Activated CD8-positive, alpha-beta memory T cell treated with anti-CD3 and anti-CD28 coated beads for 48 hours (primary cell): ENCODE data around the gene GABRA4.

Source experiments
- DNase-seq, 3 experiments: peaks; one replicate each; pipeline ENCODE4 v3.0.0-alpha.2; 2020; ENCODE audit warnings: low read depth in 2 of 3, low spot score in 2 of 3

GABRA4 gene

DNA sequence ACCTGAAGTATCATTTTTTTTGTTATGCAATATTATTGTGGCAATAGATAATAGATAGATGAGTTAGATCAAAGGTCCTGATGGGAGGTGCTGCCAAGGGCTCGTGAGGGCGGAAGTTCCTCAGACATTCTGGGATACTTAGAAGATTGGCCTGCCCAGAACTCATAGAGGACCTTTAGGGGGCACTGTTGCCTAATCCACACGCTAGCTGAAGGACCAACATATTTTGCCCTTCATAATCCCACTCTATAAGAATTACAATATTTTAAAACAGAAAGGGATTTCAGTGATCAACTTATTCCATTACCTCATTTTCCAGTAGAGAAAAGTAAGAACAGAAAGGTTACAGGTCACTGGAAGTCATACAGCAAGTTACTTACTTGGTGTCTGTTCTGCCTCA lies 61.4 kb downstream of the GABRA4 start:
- DNase-seq = no peak

DNA sequence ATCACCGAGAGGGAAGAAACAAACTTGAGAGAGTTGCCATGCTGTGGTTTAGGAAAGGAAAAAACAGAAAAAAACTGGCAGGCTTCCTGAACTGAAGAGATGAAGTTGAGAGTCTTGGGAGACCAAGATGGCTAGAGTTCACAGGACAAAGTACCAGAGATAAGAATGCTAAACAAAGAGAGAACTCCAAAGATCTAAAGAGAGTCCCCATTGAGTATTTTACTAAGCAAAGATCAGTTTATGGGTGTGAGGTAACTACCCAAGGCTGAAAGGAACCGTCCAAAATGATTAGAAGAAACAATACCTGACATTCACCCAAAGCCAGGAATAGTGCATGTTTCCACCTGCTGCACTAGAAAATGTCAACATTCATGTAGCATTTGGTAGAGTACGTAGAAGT lies 62.5 kb downstream of the GABRA4 start:
- DNase-seq = no peak

DNA sequence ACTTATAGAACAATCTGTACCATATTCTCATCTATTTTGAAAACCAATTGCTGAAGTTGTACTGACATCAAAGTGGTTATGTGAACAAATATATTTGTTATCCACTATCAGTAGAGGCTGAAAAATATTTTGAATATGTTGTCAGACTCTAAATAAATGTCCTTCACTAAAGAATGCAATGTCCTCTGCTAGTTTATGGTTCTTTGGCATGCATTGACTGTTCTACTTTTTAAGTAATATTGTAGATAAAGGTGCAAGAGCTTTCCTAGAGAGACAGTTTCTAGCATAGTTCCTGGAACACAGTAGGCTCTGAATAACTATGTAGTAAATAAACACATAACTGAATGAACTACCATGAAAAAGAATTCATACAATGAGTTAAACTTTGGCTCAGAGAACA lies 66.2 kb downstream of the GABRA4 start:
- no peak for DNase-seq

DNA sequence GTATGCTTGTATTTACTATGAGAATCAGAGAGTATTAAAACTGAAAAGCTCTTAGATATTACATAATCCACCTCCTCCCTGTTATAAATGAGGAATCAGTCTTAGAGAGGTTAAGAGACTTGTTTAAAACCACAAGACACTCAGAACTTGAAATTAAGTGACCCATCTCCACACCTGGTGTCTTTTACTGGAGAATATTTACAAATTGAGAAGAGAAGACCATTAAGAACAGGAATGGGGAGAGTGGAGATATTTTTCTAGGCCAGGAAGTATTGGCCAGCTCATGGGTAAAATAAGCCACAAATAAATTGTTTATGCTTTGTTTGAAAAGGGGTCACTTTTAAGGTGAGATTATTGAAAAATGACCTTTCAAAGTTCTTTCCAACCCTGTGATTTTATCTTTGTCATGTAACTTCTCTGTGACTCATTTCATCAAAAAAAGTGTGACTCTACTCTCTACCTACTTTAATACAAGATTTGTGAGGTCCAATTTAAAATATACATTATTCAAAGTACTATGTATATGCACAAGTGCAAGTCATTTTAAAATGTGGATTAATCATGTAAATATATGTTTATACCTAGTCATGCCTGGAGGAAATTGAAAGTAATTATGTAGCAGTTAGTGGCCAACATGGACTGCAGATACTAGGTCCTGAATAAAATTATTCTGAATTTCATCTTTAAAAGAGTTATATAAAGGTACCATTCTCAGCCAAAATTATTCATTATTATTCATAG lies 68.4 kb downstream of the GABRA4 start:
- no peak for DNase-seq

DNA sequence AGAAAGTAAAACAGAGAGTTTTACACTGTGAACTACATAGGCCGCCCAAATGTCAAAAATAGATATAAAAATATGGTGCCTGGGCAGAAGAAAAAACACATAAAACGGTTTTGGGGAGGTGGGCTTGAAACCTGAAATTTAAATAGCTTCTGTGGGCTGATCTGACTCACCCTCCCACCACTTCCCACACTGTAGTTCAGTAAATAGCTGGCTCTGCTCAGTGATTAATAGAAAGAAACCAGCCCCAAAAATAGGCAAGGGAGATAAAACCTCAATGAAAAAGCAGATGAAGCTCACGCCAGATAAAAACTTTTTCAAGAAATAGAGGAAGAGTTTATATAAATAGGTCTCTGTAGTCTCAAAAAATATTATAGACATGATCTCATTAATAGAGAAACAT lies 71.2 kb downstream of the GABRA4 start:
- no peak for DNase-seq

DNA sequence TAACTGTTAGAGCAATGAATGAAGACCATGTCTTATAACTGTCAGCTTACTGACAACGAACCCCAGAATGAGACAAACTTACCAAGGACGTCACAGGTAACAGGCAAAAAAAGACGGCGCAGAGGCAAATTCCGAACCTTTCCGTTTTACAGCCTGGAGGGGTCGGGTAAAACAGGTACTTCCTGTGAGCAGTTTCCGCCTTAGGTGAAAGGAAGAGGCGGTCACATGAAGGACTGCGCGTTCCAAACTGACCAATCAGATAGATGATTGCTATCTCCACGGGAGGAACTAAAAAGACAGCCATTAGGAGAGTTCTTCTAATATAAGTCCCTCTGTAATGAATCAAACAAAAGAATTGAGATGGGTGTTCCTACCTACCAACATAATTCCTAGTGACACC lies 84.3 kb downstream of the GABRA4 start, which contains the start of gene COX7B2:
Gene COX7B2, minus strand, starts transcription at position 168 of the 400 bp plus-strand sequence. CDS start 174,053 bp downstream, outside the sequence.
- no peak for DNase-seq

DNA sequence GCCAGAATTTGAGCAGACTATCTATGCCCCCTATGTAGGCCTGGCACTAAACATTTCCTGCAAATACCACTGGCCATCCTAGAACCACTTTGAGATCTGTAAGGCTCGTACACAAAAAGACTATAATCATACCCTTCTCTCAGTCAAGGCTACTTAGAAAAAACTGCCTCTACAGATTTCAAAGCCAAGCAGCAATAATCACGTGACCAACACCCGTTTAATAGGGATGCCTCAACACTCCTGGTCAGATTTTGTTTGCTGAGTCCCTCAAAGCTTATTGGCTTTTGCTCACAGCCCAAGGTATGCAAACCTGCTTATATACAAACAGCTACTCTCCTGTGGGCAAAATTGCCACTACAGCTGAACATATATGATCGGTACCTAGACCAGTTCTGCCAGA lies 85.2 kb downstream of the GABRA4 start:
- DNase-seq = no peak

DNA sequence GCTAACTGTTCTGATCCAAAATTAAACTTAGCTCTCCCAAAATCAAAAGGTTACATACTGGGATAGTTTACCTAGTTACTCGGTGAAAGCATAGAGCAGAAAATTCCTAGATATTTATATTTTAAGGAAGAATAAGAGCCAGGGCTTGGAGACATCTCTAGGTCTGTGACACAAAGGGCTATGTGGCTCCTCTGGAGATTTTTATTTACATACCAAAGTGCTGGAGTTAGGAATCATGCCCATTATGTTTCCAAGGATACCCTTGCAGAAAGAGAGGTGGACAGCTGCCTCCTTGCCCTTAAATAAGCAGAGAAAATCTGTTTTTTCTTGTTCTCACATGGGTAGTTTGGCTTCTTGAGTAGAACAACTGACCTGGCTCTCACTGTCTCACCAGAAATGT lies 93.3 kb downstream of the GABRA4 start:
- DNase-seq = no peak

DNA sequence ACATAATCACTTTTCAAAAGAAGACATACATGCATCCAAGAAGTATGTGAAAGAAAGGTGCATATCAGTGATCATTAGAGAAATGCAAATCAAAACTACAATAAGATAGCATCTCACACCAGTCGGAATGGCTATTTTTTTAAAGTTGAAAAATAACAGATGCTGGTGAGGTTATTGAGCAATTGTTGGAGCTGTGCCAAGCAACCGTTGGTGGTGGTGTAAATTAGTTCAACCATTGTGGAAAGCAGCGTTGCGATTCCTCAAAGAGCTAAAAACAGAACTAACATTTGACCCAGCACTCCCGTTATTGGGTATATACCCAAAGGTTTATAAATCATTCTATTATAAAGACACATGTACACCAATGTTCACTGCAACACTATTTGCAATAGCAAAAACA lies 98.6 kb downstream of the GABRA4 start:
- DNase-seq = no peak

DNA sequence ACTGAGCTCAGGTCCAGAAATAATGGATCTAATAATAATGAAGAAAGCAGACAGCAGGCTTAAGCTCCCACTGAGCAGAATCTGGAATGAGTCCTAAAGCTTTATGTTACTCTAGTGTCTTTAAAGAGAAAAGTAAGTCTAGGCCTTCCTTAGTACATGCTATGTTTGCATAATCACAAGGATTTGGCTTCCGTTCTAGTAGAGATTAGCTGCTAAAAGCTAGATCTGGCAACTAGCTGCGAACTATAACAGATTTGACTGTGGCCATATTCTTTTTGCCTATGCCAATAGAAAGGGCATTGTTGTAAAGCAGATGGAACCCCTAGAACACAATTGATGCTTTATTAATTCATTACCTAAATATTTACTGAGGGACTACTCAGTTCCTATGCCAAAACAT lies 103.3 kb downstream of the GABRA4 start:
- no peak for DNase-seq

DNA sequence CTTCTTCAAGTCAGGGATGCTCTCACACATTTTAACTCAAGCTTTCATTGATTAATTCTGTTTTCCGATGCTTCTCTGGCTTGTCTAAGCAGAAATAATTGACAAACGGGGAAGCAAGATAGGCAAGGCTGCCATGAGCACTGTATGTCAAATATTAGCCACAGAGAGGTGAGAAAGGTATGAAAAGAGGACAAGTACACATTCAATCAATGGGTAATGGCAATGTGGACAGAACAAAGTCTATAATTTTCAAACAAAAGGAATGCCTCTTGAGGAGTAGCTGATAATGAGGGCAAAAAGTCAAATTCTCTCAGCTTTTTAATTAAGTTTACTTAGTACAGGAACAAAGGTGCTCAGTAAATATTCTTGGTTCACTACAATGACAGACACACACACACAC lies 104.0 kb downstream of the GABRA4 start:
- DNase-seq = no peak

DNA sequence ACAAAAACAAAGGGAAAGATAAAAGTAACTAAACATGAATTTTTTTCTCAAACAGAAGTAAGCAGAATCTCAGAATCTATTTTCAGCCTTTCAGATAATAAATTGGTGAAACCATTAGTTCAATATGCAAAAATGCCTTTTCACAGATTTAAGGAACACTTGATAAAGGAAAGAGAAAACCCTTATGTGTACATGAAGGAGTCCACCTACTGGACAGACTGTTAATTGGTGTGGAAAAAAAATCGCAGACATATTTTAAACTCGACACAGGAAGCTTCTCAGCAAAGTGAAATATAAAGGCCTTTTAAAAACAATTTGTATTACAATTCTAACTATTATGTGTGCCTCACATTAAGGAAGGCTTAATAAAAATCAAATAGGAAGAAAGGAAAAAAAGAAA lies 106.7 kb downstream of the GABRA4 start:
- DNase-seq = no peak

DNA sequence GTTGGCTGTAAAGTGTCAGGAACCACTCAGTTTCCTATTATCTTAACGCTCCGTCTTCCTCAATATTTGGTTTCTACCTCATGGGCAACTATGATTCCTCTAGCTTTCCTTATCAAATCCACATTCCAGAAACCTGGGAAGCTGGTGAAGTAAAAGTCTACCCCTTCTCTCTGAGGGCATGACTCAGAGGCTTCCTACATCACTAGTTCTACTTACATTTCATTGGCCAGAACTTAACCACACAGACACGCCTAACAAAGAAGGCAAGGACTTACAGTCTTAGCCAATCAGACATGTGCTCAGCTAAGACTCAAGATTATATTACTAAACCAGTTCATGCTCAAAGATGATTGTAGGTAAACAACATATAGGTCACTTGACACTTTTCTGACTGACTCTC lies 114.7 kb downstream of the GABRA4 start:
- no peak for DNase-seq

DNA sequence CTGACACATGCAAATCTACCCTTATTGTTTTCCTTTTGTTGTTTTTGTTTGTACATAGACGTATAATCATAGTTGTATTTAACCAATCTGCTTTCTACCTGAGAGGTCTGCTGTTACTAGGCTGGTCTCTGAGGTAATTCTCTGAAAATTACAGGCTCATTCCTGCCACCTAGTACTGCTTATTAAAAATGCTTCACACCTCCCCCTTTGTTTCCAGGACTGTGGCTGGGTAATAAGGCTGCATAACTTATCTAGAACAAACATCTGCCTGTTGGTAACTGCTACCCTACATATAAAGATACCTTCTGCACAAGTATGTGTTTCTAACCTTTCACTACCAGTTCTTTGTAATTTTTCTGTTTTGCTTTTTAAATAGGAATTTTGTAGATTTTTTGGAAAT lies 118.6 kb downstream of the GABRA4 start:
- no peak for DNase-seq

DNA sequence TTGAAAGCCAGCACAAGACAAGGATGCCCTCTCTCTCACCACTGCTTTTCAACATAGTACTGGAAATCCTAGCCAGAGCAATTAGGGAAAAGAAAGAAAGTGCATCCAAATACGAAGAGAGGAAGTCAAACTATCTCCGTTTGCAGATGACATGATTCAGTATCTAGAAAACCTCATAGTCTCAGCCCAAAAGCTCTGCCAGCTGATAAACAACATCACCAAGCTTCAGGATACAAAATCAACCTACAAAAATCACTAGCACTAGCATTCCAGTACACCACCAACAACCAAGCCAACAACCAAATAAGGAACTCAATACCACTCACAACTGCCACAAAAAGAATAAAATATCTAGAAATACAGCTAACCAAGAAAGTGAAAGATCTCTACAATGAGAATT lies 123.0 kb downstream of the GABRA4 start:
- DNase-seq = no peak
